HCT116 (cell line): ENCODE measurements around the gene ZNF521. TPM values are rescaled to one million over a fixed set of nuclear protein-coding genes. Genes with fewer than 3 reads are reported as not detected.

Source experiments
- ATAC-seq: fragments of 200-7000 bp; cut with Tn5 transposase; 2 replicates; pipeline ENCODE4 v1.9.1; 2020; ENCODE audit warnings: mild to moderate bottlenecking, moderate library complexity
- BruUV-seq: library from RNA; stranded (reverse); fragments of 400-500 nt; replicated peaks from 2 replicates; lab custom pipeline; 2021; lab: Mats Ljungman, UMichigan
- CTCF ChIA-PET: fragments of 300-600 bp; sonication (Branson Sonifier 250); formaldehyde crosslinking; loops from one replicate; lab custom pipeline; 2021; ENCODE audit warnings: antibody characterized with exemption; lab: Charles Lee
- POLR2A ChIA-PET: fragments of 300-600, 350-600 bp; sonication (Branson Sonifier 250); formaldehyde crosslinking; loops from one replicate; lab custom pipeline; 2021; ENCODE audit warnings: antibody characterized with exemption; lab: Charles Lee
- RAD21 ChIA-PET, 2 experiments: fragments of 300-600 bp; sonication (Branson Sonifier 250); formaldehyde crosslinking; loops; one replicate each; lab custom pipeline; 2023; ENCODE audit warnings: low total read pairs in 2 of 2; ENCODE audit not compliant: uncharacterized antibody in 2 of 2, unreplicated experiment in 2 of 2, low non-redundant PET in 1 of 2; lab: Charles Lee
- DNase-seq: peaks from one replicate; pipeline ENCODE4 v3.0.0-alpha.2; 2010; ENCODE audit warnings: low read depth, low spot score
- H2AFZ ChIP-seq: fragments of 200-600 bp; shearing (Covaris generic), sonication (generic); 2 replicates; pipeline ENCODE4 v1.6.1; 2017; ENCODE audit warnings: low read depth, mixed run types, mixed read lengths, antibody characterized with exemption, low read length; ENCODE audit not compliant: poor library complexity, severe bottlenecking
- H3K27ac ChIP-seq: 2 replicates; pipeline ENCODE4 v1.5.1; 2012; ENCODE audit warnings: low read depth, low read length
- H3K27me3 ChIP-seq: fragments of 200-600 bp; sonication (generic); 2 replicates; pipeline ENCODE4 v1.6.1; 2016; ENCODE audit warnings: mixed run types, low read length, mixed read lengths; ENCODE audit not compliant: insufficient read depth
- H3K36me3 ChIP-seq, 2 experiments: fragments of 200-500 bp in 1 of 2; fragments of 200-600 bp in 1 of 2; sonication (Bioruptor generic) in 1 of 2; sonication (generic) in 1 of 2; 2 replicates each; pipeline versions ENCODE4 v1.5.1 to v1.6.1; 2014 to 2016; ENCODE audit warnings: low read length in 2 of 2, inconsistent platforms in 1 of 2, mixed read lengths in 1 of 2, mixed run types in 1 of 2; ENCODE audit not compliant: insufficient read depth in 2 of 2, control insufficient read depth in 1 of 2
- H3K4me1 ChIP-seq, 2 experiments: fragments of 200-600 bp in 1 of 2; sonication (generic) in 1 of 2; 2 replicates each; pipeline versions ENCODE4 v1.5.1 to v1.6.1; 2012 to 2017; ENCODE audit warnings: low read length in 2 of 2, inconsistent platforms in 1 of 2, mild to moderate bottlenecking in 1 of 2, mixed read lengths in 1 of 2, mixed run types in 1 of 2, moderate library complexity in 1 of 2; ENCODE audit not compliant: insufficient read depth in 2 of 2, control insufficient read depth in 1 of 2
- H3K4me2 ChIP-seq: fragments of 200-600 bp; sonication (generic); 2 replicates; pipeline ENCODE4 v1.6.1; 2017; ENCODE audit warnings: mixed run types, low read length, mixed read lengths
- H3K4me3 ChIP-seq, 2 experiments: fragments of 200-600 bp in 1 of 2; sonication (generic) in 1 of 2; replicated peaks in 1 of 2; 2 replicates each; pipeline ENCODE4 v1.5.1; 2011 to 2016; ENCODE audit warnings: low read length in 2 of 2, control low read depth in 1 of 2, low read depth in 1 of 2, mild to moderate bottlenecking in 1 of 2, mixed read lengths in 1 of 2, mixed run types in 1 of 2
- H3K79me2 ChIP-seq: fragments of 200-600 bp; sonication (generic); 2 replicates; pipeline ENCODE4 v1.6.1; 2017; ENCODE audit warnings: mild to moderate bottlenecking, mixed run types, low read length, moderate library complexity, mixed read lengths; ENCODE audit not compliant: insufficient read depth
- H3K9ac ChIP-seq: fragments of 200-600 bp; sonication (generic); 2 replicates; pipeline ENCODE4 v1.6.1; 2016; ENCODE audit warnings: low read length, mixed read lengths
- H3K9me2 ChIP-seq: fragments of 200-600 bp; sonication (generic), shearing (Covaris generic); 2 replicates; pipeline ENCODE4 v1.6.1; 2017; ENCODE audit warnings: mixed run types, mild to moderate bottlenecking, moderate library complexity; ENCODE audit not compliant: insufficient read depth
- H3K9me3 ChIP-seq, 2 experiments: fragments of 200-500 bp in 1 of 2; fragments of 200-600 bp in 1 of 2; sonication (Bioruptor generic) in 1 of 2; sonication (generic) in 1 of 2; 2 replicates each; pipeline ENCODE4 v1.6.1; 2014 to 2017; ENCODE audit warnings: low read length in 2 of 2, mixed read lengths in 2 of 2, inconsistent platforms in 1 of 2, low read depth in 1 of 2, mild to moderate bottlenecking in 1 of 2, mixed run types in 1 of 2, moderate library complexity in 1 of 2; ENCODE audit not compliant: control insufficient read depth in 1 of 2, insufficient read depth in 1 of 2
- H4K20me1 ChIP-seq: fragments of 200-600 bp; sonication (generic), shearing (Covaris generic); 2 replicates; pipeline ENCODE4 v1.6.1; 2017; ENCODE audit warnings: mixed run types, mild to moderate bottlenecking, moderate library complexity; ENCODE audit not compliant: insufficient read depth
- ATF3 ChIP-seq: IDR thresholded peaks from 2 replicates; pipeline ENCODE4 v1.6.1; 2012
- CBX3 ChIP-seq: IDR thresholded peaks from 2 replicates; pipeline ENCODE4 v1.6.1; 2012; ENCODE audit warnings: low read depth
- CEBPB ChIP-seq: IDR thresholded peaks from 2 replicates; pipeline ENCODE4 v1.6.1; 2012; ENCODE audit warnings: low read depth
- CTCF ChIP-seq, 3 experiments: fragments of 200-600 bp in 1 of 3; sonication (generic) in 1 of 3; IDR thresholded peaks in 2 of 3; conservative IDR thresholded peaks in 1 of 3; 2 replicates each; pipeline ENCODE4 v1.5.1; 2012 to 2017; ENCODE audit warnings: low read depth in 2 of 3, low read length in 2 of 3, antibody characterized with exemption in 1 of 3, borderline replicate concordance in 1 of 3, control low read depth in 1 of 3, mild to moderate bottlenecking in 1 of 3, mixed read lengths in 1 of 3, mixed run types in 1 of 3, moderate library complexity in 1 of 3; ENCODE audit not compliant: insufficient read depth in 1 of 3
- EGR1 ChIP-seq: IDR thresholded peaks from 2 replicates; pipeline ENCODE4 v1.6.1; 2012; ENCODE audit warnings: low read depth
- EZH2 ChIP-seq: fragments of 200-600 bp; sonication (generic); IDR thresholded peaks from 2 replicates; pipeline ENCODE4 v1.6.1; 2017; ENCODE audit warnings: antibody characterized with exemption, mixed run types
- EZH2phosphoT487 ChIP-seq: fragments of 200-600 bp; IDR thresholded peaks from 2 replicates; pipeline ENCODE4 v1.6.1; 2018; ENCODE audit warnings: antibody characterized with exemption, borderline replicate concordance
- FOSL1 ChIP-seq: IDR thresholded peaks from 2 replicates; pipeline ENCODE4 v1.6.1; 2012; ENCODE audit warnings: low read depth
- POLR2A ChIP-seq: IDR thresholded peaks from 2 replicates; pipeline ENCODE4 v1.7.0; 2011; ENCODE audit warnings: borderline replicate concordance; ENCODE audit not compliant: insufficient read depth, insufficient read length; ENCODE audit errors: extremely low read depth
- POLR2AphosphoS5 ChIP-seq: IDR thresholded peaks from 2 replicates; pipeline ENCODE4 v1.6.1; 2011; ENCODE audit warnings: mild to moderate bottlenecking, low read depth, low read length, moderate library complexity
- RAD21 ChIP-seq: IDR thresholded peaks from 2 replicates; pipeline ENCODE4 v1.6.1; 2012; ENCODE audit warnings: low read depth, mild to moderate bottlenecking
- REST ChIP-seq: IDR thresholded peaks from 2 replicates; pipeline ENCODE4 v1.6.1; 2012; ENCODE audit warnings: low read depth
- SIN3A ChIP-seq: IDR thresholded peaks from 2 replicates; pipeline ENCODE4 v1.6.1; 2012; ENCODE audit warnings: low read depth
- SRF ChIP-seq: IDR thresholded peaks from 2 replicates; pipeline ENCODE4 v1.6.1; 2012; ENCODE audit warnings: low read depth
- TCF7L2 ChIP-seq: IDR thresholded peaks from 2 replicates; pipeline ENCODE4 v1.7.0; 2011; ENCODE audit warnings: borderline replicate concordance, inconsistent platforms; ENCODE audit not compliant: insufficient read depth, insufficient read length; ENCODE audit errors: extremely low read depth
- YY1 ChIP-seq: IDR thresholded peaks from 2 replicates; pipeline ENCODE4 v1.6.1; 2011; ENCODE audit warnings: low read length, low read depth, moderate library complexity, mild to moderate bottlenecking; ENCODE audit not compliant: insufficient replicate concordance; ENCODE audit errors: extremely low read depth
- ZBTB33 ChIP-seq: IDR thresholded peaks from 2 replicates; pipeline ENCODE4 v1.6.1; 2011; ENCODE audit warnings: mild to moderate bottlenecking, low read length, moderate library complexity; ENCODE audit not compliant: insufficient replicate concordance; ENCODE audit errors: extremely low read depth
- ZFX ChIP-seq: fragments of 450-650 bp; IDR thresholded peaks from 2 replicates; pipeline ENCODE4 v1.6.1; 2017
- ZNF274 ChIP-seq: fragments of 200-500 bp; sonication (Bioruptor generic); IDR thresholded peaks from 2 replicates; pipeline ENCODE4 v1.6.1; 2014; ENCODE audit warnings: mild to moderate bottlenecking, low read depth, low read length, inconsistent platforms
- intact Hi-C: fragments of 100-400 bp; cut with micrococcal nuclease; formaldehyde crosslinking; loops from 2 replicates; pipeline ENCODE4 v1.10.0; 2022
- total RNA-seq: library from RNA; stranded (reverse); gene quantifications from one replicate; pipeline ENCODE4 v1.2.1, GENCODE V29; 2021; ENCODE audit not compliant: unreplicated experiment

ZNF521 gene
- total RNA-seq, 1 experiment from 2014 or later: 0.10 TPM

GRCh38 chr18:25237571-25238267 is 114.2 kb downstream of the ZNF521 start:
- no TSS peak for BruUV-seq
- Histone ChIP-seq H4K20me1 (no peaks in the 10 kb centered on the region; the same call in 1 of the 2 replicates), H3K27ac (no peak overlapping the region), H3K4me2 (no peak overlapping the region), H3K4me1 (no peaks in the 10 kb centered on the region), H3K4me3 (no peak overlapping the region), H2AFZ (no peak overlapping the region), H3K79me2 (no peaks in the 10 kb centered on the region), H3K9me2 (no peaks in the 10 kb centered on the region), H3K27me3 (no peaks in the 10 kb centered on the region; the same call in 1 of the 2 replicates), H3K9me3 (no peaks in the 10 kb centered on the region; a peak in 1 of 4 replicates), H3K9ac (no peak overlapping the region), H3K36me3 (no peaks in the 10 kb centered on the region)
- intact Hi-C loops: no loop called here
- no peak for DNase-seq
- TF ChIP-seq SIN3A (no peak), REST (no peak), POLR2AphosphoS5 (no peak), ZBTB33 (no peak), YY1 (no peak), TCF7L2 (no peak), CBX3 (no peak), ATF3 (no peak), EZH2 (no peak), CEBPB (no peak), EGR1 (no peak), FOSL1 (no peak), POLR2A (no peak), ZFX (no peak), RAD21 (no peak), SRF (no peak), EZH2phosphoT487 (no peak), CTCF (IDR thresholded peaks at IDR 0.05 in 2 of 3, conservative IDR thresholded peaks at IDR 0.05 in 1 of 3; ENCODE audit: borderline replicate concordance in 1 of 3, insufficient read depth in 1 of 3, low read depth in 2 of 3, low read length in 2 of 3) (no peak), ZNF274 (no peak)
- ChIA-PET POLR2A (no interaction called here), RAD21 (no interaction called here), CTCF (no interaction called here)
- ATAC-seq: no peak
